NCI-H2107 treated with DMSO at 0.1 percent for 48 hours (cell line): ENCODE measurements around the gene PAPSS1.
"Not testable (repeated sequence)": the region's sequence is repeated elsewhere in the genome, so short reads cannot be mapped to it uniquely, and the experiment has no call there.

Experiments used
- DNase-seq: peaks from one replicate; lab custom pipeline; 2025; ENCODE audit not compliant: unreplicated experiment; lab: John Stamatoyannopoulos, UW

Gene PAPSS1

DNA sequence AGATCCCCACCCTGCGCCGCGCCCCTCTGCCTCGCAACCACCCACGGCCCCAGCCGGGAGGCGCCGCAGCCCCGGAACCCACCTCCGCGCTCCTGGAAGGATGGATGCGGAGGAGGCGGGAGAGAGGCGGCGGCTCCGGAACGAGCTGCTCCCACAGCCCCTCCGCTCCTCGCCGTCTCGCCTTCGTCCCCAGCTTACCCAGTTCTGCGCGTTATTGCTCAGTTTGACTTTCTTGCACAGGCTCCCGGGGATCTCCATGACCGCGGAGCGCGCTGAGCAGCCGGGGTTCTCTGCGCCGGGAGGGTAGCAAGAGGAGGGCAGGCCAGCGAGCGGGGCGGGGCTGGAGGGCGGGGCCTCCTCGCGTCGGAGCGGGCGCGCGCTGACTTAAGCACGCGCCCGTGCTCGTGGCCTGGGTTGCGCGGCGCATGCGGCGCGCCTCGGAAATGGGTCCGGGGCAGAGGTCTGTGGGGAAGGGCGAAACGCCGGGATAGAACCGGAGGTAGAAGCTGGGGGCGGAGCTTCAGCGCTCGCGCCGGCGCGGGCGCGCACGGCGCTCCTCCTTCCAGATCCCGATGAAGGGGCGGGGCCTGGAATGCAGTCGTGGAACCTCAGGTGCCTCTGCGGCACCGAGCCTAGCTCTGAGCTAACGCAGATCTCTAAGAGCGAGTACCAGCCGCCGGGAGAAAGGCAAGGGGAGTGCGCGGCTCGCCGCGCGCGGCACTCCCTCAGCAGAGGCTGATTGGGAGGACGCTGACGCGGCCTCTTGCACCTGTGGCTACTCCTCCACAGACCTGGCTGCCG lies at the start of gene PAPSS1:
Gene PAPSS1 (minus strand): TSS at position 313 of the 801 bp plus-strand sequence. CDS start 55 bp downstream, at position 258.
- peak; percentile 39 for DNase-seq

DNA sequence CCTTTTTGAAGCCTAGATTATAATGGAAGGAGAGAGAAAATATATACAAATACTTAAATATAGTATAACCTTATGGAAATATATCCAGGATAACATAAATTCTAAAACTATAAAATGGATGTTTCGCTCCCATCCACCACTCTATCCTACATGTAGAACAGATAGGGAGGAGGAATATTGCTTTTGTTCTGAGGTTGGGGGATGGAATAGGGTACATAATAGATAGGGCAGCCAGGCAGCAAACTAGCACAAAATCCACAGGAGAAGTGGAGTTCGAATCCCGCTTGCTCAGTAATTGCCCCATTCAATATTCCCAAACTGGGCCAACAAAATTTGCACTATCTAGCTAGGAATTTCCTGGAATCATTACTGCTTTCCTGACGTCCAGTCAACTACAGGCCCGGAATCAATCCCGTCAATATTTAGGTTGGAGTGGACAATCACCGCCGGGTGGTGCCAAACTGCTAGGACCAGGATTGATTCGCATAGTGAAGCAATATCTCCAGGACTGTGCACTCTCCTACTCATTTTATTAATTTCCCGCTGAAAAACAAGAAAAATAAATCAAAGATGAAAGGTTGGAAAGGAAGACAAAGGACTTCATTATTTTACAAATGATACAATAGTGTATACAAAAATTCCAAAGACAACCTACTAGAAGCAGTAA lies 40.4 kb upstream of the PAPSS1 start:
- DNase-seq, result no peak

DNA sequence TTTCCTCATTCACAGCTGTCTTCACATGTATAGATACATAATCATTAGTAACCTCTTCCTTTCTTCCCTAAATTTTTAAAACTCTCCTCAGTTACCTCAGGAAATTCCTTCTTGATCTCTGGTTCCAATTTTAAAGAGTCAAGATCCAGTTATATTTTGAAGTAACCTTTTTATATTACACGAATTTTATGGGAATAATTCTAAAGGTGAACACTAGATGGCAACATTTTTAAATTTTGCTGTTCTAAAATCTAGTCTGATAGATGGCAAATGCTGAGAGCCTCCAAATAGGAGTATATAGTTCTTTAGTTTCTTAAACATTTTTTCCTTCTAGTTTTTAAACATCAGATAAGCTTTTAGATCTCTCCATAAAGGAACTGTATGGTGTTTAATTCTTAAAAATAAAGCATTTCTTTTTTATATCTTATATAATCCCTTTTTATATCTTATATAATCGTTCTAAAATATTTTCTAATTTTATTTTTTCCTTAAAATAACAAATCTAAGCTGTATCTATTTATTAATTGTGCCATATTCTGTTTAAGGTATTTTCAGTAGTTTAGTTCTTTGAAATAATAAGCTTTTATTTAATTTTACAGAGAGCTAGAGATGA lies 37.9 kb upstream of the PAPSS1 start:
- no peak for DNase-seq

DNA sequence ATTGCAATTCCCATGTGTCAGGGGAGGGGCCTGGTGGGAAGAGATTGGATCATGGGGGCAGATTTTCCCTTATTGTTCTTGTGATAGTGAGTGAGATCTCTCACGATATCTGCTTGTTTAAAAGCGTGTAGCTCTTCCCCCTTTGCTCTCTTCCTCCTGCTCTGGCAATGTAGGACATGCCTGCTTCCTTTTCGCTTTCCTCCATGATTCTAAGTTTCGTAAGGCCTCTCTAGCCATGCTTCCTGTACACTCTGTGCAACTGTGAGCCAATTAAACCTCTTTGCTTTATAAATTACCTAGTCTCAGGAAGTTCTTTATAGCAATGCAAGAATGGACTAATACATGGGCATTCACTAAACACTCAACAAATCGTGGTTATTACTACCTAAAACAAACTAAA lies 37.2 kb upstream of the PAPSS1 start:
- DNase-seq, result no peak

DNA sequence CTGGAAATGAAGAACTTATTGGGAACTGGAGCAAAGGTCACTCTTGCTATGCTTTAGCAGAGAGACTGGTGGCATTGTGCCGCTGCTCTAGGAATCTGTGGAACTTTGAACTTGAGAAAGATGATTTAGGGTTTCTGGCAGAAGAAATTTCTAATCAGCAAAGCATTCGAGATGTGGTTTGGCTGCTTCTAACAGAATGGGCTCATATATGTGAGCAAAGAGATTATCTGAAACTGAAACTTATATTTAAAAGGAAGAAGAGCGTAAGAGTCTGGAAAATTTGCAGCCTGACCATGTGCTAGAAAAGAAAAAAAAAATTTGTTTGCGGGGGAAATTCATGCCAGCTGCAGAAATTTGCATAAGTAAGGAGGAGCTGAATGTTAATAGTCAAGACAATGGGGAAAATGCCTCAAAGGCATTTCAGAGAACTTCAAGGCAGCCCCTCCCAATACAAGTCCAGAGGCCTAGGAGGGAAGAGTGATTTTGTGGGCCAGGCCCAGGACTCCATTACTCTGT lies 35.9 kb upstream of the PAPSS1 start:
- DNase-seq, result no peak

DNA sequence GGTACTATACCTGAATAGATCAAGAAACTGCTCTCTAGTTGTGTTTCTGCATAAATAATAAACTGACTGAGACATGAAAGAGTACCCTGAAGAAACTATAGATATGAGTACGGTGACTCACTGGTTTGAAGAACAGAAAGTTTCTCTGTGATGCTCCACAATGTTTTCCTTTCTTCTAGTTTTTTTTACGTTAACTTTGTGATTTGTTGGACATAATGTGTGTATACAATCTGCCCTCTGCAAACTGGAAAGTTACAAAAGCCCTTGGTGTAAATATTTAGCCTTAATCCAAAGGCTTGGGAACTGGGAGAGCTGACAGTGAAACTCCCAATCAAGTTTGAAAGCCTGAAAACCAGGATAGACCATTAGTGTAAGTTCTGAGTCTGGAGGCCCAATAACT lies 31.6 kb upstream of the PAPSS1 start:
- no peak for DNase-seq

DNA sequence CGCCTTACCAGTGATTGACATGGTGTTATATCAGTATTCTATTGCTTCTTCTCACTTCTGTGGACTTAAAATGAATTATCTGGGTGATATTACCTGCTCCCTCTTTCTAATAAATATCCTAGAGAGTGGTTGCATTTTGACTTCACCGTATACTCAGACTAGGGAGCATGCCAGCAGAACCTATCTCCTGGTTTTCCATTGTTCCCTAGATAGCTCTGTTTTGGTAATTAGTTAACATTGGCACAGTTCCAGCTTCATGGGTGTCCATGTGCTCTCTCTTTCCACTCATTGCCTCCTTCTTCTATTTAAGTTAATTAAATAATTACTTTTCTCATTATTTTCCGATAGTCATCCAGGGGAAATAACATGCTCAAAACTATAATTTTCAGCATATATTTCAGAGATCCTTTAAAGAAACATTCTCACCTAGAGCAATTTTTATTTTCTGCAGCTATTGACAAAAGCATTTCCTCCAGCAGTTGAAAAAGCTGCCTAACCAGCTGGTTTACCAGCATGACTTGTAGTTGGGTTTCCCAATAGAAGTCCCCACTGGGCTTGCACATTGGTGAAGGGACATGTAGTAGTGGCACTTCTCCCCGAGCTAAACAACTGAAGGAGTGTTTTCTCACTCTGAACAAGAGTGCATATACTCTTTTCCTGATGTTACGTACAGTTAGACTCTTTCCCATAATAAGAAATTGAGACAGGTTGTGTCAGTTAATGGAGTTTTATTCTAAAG lies 27.9 kb upstream of the PAPSS1 start:
- no peak for DNase-seq

DNA sequence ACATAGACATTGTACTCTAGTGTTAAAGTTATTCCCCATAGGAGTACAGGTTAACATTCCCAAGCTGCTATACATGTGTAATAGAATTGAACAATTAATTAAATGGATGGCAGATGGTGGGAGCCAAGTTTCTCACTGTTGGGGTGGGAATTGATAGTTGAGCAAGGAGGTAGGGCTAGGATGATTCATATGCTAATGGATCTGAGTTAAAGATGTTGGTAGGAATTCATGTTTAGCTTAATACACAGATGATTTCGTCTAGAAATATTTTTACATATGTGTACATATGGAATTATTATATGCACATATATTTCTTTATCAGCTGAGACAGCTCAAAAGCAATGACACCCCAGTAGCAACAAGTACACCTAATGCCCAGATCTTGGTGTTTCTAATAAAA lies 26.1 kb upstream of the PAPSS1 start:
- DNase-seq, result no peak

DNA sequence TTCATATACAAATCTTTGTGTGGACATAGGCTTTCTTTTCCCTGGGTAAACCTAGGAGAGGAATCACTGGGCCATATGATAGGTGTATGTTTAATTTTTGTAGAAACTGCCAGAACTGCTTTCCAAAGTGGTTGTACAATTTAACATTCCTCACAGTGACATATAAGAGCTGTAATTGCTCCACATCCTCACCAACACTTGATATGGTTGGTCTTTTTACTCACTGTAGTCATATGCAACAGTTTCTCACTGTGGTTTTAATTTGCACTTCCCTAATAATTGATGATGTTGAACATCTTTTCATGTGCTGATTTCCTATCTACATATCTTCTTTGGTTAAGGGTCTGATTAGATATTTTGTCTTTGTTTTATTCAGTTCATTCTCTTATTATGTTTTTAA lies 24.5 kb upstream of the PAPSS1 start:
- no peak for DNase-seq

DNA sequence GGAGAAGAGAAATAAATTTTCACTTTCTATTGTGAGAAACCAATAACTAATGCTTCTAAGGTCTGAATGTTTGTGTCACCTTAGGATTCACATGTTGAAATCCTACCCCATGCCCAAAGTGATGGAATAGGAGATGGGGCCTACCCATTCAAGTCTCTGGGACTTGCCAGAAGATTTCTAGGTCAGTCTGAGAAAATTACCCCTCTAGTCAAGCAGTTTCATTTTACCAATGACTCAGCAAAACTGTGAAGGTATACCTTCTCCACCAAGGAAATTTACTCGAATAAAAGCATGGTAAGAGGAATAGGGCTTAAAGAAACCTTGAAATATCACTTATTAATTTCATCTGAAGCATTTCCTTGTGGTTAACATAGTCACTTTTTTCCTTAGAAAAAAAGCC lies 23.5 kb upstream of the PAPSS1 start:
- no peak for DNase-seq

DNA sequence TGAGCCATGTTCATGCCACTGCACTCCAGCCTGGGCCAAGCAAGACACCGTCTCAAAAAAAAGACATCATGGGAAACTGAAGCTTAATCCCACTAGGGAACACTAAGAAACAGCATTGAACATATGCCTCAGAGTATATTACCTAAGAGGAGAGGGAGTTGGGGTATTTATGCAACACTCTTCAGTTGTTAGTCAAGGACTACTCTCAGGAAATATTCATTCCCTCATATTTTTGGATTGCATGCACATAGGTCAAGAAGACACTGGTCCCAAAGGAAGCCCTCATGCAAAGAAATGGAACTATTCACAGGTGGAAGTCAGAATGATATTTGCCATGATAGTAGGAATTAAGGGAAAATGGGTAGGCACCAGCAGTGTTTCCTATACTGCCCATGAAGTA lies 22.8 kb upstream of the PAPSS1 start:
- no peak for DNase-seq

DNA sequence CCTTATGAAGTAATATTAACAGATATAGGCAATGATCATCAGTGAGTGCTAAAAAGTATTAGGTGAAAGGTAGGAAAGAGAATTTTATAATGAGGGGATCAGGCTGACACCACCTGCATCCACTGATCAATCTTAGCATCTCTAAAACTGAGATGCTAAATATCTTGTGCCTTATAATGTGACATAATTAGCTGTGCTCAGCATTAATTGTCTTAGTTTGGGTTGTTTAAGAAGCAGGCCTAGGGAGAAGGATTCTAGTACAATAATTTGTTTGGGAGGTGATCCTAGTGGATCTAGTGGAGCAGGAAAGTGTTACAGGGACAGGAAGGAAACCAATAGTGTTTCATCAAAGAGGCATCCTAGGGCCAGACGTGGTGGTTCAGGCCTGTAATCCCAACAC lies 22.2 kb upstream of the PAPSS1 start:
- no peak for DNase-seq

DNA sequence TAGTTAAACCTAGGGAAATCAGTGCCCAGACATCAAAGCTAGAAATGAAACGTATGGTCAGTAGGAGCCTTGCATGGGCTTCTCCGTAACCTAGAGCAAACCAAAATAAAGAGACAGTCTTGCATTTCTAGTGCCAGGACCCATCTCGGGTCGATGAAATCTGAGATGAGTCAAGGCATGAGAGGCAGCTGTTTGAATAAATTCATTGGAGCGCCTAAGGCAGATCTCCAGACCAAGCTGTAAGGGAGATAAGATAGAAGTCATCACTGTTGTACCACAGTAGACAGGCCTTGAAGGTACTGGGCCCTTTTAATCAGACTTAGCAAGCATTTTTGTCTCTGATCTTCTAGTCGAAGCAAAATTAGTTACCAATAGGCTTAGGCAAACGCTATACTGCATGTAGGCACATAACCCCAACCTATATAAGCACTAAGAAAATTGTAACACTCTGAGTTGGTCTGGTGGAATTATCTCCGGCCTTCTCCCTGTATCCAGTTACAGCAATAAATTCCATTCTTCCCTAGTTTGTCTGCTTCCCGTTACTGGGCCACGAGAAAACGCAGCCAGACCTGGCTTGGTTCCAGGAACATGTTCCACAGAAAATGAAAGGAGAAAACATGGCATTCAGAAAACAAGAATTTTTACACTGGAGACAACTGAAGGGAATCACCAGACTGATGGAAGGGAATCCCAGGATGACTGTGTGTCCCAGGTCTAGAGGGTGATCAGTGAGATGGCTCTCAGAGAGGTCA lies 21.1 kb upstream of the PAPSS1 start:
- DNase-seq, result no peak

DNA sequence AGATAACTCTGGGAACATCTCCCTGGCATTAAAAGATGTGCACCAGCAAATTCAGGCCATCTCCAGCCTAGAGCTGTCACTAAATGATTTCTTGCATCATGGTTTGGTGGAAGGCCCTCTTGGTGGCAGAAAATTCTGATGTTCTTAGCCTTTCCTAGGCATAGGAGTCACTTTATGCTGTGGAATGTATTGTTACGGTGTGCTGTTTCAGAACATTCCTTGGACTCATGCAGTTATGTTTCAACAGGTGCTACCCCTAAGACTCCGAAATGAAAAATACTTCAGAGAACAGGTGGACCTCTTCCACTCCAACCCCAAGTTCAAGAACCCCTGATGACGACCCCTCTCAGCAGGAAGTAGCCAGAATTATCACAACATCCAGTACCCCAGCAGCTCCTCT lies 20.3 kb upstream of the PAPSS1 start:
- no peak for DNase-seq

DNA sequence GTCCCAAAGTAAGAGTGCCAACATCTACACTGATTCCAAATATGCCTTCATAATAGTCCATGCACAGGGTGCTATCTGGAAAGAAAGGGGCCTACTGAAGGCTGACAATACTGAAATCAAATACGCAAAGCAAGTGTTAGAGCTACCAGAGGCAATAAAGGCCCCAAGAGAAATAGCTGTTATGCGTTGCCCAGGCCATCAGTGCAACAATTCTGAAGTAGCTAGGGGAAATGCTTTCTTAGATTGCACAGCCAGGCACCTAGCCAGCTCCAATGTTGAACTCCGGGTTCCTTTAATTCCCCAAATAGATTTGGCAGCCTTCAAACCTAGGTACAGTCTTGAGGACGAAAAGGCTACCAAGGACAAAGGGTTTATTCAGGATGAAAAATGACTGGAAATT lies 17.4 kb upstream of the PAPSS1 start:
- no peak for DNase-seq

DNA sequence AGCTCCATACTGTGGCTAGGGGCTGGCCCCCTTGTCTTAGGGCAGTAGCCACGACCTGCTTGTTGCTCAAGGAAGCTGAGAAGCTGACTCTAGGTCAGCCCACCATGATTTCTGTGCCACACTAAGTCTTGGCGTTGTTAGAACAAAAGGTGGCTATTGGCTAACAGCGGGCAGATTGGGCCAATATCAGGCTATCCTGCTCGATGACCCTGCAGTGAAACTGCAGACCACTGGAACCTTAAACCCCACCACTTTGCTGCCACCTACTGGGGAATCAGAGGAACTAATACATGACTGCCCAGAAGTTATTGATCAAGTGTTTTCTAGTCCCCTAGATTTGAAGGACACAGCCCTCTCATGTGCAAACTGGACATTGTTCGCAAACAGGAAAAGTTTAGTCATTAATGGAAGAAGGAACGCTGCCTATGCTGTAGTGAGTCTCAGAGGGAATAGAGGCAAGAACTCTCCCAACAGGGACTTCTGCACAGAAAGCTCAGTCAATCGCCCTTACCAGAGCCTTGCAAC lies 17.0 kb upstream of the PAPSS1 start:
- DNase-seq, result peak; percentile 26

DNA sequence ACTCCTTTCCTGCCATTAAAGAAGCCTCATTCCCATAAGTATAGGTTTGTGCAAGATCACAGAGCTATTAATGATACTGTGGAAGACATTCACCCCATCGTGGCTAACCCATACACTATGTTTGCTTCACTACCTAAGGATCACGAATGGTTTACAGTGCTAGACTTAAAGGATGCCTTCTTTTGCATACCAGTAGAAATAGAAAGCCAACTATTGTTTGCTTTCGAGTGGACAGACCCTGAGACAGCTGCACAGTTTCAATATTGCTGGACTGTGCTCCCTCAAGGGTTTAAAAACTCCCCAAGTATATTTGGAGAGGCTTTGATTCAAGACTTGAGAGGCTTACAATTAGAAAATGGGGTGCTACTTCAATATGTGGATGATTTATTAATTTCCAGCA lies 16.0 kb upstream of the PAPSS1 start:
- DNase-seq, result no peak

DNA sequence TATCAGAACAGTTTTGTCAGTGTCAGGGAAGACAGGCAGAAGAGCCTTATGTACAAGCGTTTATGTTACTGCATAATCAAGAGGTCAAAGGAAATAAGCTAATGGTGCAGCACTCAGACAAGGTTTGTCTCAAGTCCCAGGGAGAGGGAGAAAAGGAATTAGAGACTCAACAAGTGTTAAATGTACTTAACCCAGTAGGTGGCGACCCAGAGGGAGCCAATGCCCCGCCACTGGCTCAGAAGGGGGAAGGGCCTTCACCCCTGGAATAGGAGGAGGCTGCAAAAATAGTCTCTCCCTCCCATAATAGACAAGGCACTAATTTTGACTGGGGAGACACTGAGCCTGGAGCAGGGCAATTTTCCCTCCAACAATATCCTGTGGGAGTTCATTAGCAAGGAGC lies 14.1 kb upstream of the PAPSS1 start:
- DNase-seq, result no peak

DNA sequence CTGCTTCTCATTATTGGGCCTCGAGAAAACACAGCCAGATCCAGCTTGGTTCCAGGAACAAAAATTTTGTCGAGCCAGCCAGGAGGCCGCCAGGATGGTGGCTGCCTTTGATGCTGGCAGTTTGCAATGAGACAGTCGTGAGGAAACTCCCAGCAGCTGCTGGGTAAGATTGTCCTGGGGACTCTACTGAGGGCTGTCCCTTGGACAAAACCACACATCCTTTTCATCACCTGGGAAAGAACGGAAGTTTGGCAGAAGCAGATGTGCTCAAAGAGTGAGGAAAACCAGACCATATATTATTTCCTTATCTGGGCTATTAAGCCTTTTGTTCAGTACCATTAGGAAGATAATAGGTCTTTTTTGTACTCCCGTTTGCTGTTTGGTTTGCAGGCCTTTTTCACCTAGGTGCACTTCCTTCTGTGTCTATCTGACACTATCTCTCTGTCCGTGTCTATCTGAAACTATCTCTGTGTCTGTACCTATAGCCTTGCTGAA lies 13.4 kb upstream of the PAPSS1 start:
- DNase-seq, result no peak

DNA sequence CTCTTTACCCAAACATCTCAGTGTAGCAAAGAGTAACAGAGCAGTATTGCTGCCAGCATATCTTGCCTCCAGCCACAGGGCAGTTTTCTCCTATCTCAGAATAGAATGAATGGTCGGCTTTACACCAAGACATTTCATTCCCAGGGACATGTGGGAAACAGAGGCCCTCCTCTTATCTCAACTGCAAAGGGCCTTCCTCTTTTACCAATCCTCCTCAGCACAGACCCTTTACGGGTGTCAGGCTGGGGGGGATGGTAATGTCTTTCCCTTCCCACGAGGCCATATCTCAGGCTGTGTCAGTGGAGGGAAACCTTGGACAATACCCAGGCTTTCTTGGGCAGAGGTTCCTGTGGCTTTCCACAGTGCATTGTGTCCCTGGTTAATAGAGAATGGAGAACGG lies 9.0 kb upstream of the PAPSS1 start:
- not testable (repeated sequence) for DNase-seq
